HEK293 (cell line): ENCODE data around the gene SFT2D1.

ENCODE experiments used
- CTCF ChIA-PET: fragments of 350-600 bp; formaldehyde crosslinking; extraction: SDS; loops from one replicate; lab custom pipeline; 2021; ENCODE audit warnings: antibody characterized with exemption; lab: Yijun Ruan, JAX
- POLR2A ChIA-PET: fragments of 300-600 bp; formaldehyde crosslinking; extraction: SDS; loops from one replicate; lab custom pipeline; 2020; ENCODE audit warnings: antibody characterized with exemption, inconsistent platforms; lab: Yijun Ruan, JAX
- H3K27ac ChIP-seq: fragments of 200-500 bp; sonication (Bioruptor generic); 2 replicates; pipeline ENCODE4 v1.5.1; 2014; ENCODE audit warnings: low read depth, low read length, control low read depth, inconsistent platforms; ENCODE audit errors: extremely low read depth
- H3K36me3 ChIP-seq, 2 experiments: fragments of 200-500 bp in 1 of 2; sonication (Bioruptor generic) in 1 of 2; 1 replicate in 1 of 2; 2 replicates in 1 of 2; pipeline ENCODE4 v1.5.1; 2014 to 2017; ENCODE audit warnings: inconsistent platforms in 2 of 2, low read length in 2 of 2; ENCODE audit not compliant: control insufficient read depth in 2 of 2, insufficient read depth in 1 of 2
- H3K4me1 ChIP-seq: fragments of 200-500 bp; sonication (Bioruptor generic); 2 replicates; pipeline ENCODE4 v1.5.1; 2014; ENCODE audit warnings: mild to moderate bottlenecking, low read length, inconsistent platforms; ENCODE audit not compliant: control insufficient read depth, insufficient read depth
- H3K4me3 ChIP-seq: 2 replicates; pipeline ENCODE4 v1.5.1; 2011; ENCODE audit warnings: low read depth, mild to moderate bottlenecking, control low read depth, low read length, moderate library complexity
- H3K9me3 ChIP-seq: fragments of 200-500 bp; sonication (Bioruptor generic); 2 replicates; pipeline ENCODE4 v1.5.1; 2014; ENCODE audit warnings: low read depth, low read length, inconsistent platforms; ENCODE audit not compliant: control insufficient read depth, insufficient read depth
- SCRT2 ChIP-seq: fragments of 450-650 bp; formaldehyde crosslinking; IDR thresholded peaks from 2 replicates; pipeline ENCODE4 v1.5.1; 2016; ENCODE audit warnings: missing biosample characterization, missing genetic modification characterization
- SP7 ChIP-seq: fragments of 450-650 bp; formaldehyde crosslinking; IDR thresholded peaks from 2 replicates; pipeline ENCODE4 v1.5.1; 2016; ENCODE audit warnings: missing biosample characterization, missing genetic modification characterization
- ZBTB17 ChIP-seq: fragments of 450-650 bp; formaldehyde crosslinking; IDR thresholded peaks from 2 replicates; pipeline ENCODE4 v1.5.1; 2016; ENCODE audit warnings: missing biosample characterization, missing genetic modification characterization
- ZBTB7A ChIP-seq: fragments of 450-650 bp; formaldehyde crosslinking; IDR thresholded peaks from 2 replicates; pipeline ENCODE4 v1.5.1; 2016; ENCODE audit warnings: low read depth, missing biosample characterization, missing genetic modification characterization
- ZNF214 ChIP-seq: fragments of 450-650 bp; formaldehyde crosslinking; IDR thresholded peaks from 2 replicates; pipeline ENCODE4 v1.5.1; 2017; ENCODE audit warnings: missing biosample characterization, mild to moderate bottlenecking, missing genetic modification characterization, borderline replicate concordance
- ZNF239 ChIP-seq: fragments of 450-650 bp; formaldehyde crosslinking; IDR thresholded peaks from 2 replicates; pipeline ENCODE4 v1.5.1; 2016; ENCODE audit warnings: missing biosample characterization, missing genetic modification characterization
- ZNF510 ChIP-seq: fragments of 450-650 bp; formaldehyde crosslinking; IDR thresholded peaks from 2 replicates; pipeline ENCODE4 v1.5.1; 2018; ENCODE audit warnings: mild to moderate bottlenecking, missing genetic modification characterization, missing biosample characterization; ENCODE audit not compliant: insufficient replicate concordance
- ZNF792 ChIP-seq: fragments of 450-650 bp; formaldehyde crosslinking; IDR thresholded peaks from 2 replicates; pipeline ENCODE4 v1.5.1; 2016; ENCODE audit warnings: missing biosample characterization, missing genetic modification characterization
- ZNF837 ChIP-seq: fragments of 450-650 bp; formaldehyde crosslinking; IDR thresholded peaks from 2 replicates; pipeline ENCODE4 v1.5.1; 2016; ENCODE audit warnings: missing biosample characterization, missing genetic modification characterization
- TF ChIP-seq, protein P1 (sequence below): fragments of 450-650 bp; formaldehyde crosslinking; IDR thresholded peaks from 2 replicates; pipeline ENCODE4 v1.5.1; 2017; ENCODE audit warnings: missing biosample characterization, missing genetic modification characterization
- TF ChIP-seq, protein P2 (sequence below): fragments of 450-650 bp; formaldehyde crosslinking; IDR thresholded peaks from 2 replicates; pipeline ENCODE4 v1.5.1; 2016; ENCODE audit warnings: missing biosample characterization, missing genetic modification characterization
- TF ChIP-seq, protein P3 (sequence below): sonication (generic); formaldehyde crosslinking; IDR thresholded peaks from 2 replicates; pipeline ENCODE4 v1.8.1; 2022; ENCODE audit warnings: mild to moderate bottlenecking, moderate library complexity, missing genetic modification reagents
- TF ChIP-seq, protein P4 (sequence below): fragments of 450-650 bp; formaldehyde crosslinking; IDR thresholded peaks from 2 replicates; pipeline ENCODE4 v1.5.1; 2016; ENCODE audit warnings: missing biosample characterization, missing genetic modification characterization, borderline replicate concordance
- TF ChIP-seq, protein P5 (sequence below): fragments of 450-650 bp; formaldehyde crosslinking; IDR thresholded peaks from 2 replicates; pipeline ENCODE4 v1.5.1; 2016; ENCODE audit warnings: missing biosample characterization, missing genetic modification characterization

The SFT2D1 gene

DNA sequence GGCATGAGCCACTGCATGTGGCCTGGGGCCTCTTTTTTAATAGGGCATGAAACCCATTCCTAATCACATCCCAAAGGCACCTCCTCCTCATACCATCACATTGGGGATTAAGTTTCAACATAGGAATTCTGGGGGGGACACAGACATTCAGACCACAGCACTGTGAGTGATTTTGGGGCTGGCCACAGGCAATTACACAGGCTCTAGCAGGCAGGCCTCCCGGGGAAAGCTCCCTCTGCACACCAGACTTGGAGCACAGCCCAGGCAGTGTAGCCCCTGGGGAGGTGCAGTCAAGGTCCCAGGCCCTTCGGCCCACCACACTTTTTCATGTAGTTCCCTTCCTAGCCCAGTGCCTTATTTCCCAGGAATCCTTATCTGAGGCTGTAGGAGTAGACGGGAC is 5.5 kb downstream of the SFT2D1 start (continued):
- TF ChIP-seq, protein P1, sequence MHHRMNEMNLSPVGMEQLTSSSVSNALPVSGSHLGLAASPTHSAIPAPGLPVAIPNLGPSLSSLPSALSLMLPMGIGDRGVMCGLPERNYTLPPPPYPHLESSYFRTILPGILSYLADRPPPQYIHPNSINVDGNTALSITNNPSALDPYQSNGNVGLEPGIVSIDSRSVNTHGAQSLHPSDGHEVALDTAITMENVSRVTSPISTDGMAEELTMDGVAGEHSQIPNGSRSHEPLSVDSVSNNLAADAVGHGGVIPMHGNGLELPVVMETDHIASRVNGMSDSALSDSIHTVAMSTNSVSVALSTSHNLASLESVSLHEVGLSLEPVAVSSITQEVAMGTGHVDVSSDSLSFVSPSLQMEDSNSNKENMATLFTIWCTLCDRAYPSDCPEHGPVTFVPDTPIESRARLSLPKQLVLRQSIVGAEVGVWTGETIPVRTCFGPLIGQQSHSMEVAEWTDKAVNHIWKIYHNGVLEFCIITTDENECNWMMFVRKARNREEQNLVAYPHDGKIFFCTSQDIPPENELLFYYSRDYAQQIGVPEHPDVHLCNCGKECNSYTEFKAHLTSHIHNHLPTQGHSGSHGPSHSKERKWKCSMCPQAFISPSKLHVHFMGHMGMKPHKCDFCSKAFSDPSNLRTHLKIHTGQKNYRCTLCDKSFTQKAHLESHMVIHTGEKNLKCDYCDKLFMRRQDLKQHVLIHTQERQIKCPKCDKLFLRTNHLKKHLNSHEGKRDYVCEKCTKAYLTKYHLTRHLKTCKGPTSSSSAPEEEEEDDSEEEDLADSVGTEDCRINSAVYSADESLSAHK (tag by site-specific recombination): no peak
- TF ChIP-seq, protein P2, sequence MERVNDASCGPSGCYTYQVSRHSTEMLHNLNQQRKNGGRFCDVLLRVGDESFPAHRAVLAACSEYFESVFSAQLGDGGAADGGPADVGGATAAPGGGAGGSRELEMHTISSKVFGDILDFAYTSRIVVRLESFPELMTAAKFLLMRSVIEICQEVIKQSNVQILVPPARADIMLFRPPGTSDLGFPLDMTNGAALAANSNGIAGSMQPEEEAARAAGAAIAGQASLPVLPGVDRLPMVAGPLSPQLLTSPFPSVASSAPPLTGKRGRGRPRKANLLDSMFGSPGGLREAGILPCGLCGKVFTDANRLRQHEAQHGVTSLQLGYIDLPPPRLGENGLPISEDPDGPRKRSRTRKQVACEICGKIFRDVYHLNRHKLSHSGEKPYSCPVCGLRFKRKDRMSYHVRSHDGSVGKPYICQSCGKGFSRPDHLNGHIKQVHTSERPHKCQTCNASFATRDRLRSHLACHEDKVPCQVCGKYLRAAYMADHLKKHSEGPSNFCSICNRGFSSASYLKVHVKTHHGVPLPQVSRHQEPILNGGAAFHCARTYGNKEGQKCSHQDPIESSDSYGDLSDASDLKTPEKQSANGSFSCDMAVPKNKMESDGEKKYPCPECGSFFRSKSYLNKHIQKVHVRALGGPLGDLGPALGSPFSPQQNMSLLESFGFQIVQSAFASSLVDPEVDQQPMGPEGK (tag by site-specific recombination): no peak
- TF ChIP-seq ZNF510 (tag by site-specific recombination) (no peak), SP7 (no peak), ZNF239 (tag by site-specific recombination) (no peak), ZBTB17 (tag by site-specific recombination) (no peak), ZNF837 (tag by site-specific recombination) (no peak)
- TF ChIP-seq, protein P3, sequence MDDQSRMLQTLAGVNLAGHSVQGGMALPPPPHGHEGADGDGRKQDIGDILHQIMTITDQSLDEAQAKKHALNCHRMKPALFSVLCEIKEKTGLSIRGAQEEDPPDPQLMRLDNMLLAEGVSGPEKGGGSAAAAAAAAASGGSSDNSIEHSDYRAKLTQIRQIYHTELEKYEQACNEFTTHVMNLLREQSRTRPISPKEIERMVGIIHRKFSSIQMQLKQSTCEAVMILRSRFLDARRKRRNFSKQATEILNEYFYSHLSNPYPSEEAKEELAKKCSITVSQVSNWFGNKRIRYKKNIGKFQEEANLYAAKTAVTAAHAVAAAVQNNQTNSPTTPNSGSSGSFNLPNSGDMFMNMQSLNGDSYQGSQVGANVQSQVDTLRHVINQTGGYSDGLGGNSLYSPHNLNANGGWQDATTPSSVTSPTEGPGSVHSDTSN (CRISPR knock-in tag): no peak
- TF ChIP-seq, protein P4, sequence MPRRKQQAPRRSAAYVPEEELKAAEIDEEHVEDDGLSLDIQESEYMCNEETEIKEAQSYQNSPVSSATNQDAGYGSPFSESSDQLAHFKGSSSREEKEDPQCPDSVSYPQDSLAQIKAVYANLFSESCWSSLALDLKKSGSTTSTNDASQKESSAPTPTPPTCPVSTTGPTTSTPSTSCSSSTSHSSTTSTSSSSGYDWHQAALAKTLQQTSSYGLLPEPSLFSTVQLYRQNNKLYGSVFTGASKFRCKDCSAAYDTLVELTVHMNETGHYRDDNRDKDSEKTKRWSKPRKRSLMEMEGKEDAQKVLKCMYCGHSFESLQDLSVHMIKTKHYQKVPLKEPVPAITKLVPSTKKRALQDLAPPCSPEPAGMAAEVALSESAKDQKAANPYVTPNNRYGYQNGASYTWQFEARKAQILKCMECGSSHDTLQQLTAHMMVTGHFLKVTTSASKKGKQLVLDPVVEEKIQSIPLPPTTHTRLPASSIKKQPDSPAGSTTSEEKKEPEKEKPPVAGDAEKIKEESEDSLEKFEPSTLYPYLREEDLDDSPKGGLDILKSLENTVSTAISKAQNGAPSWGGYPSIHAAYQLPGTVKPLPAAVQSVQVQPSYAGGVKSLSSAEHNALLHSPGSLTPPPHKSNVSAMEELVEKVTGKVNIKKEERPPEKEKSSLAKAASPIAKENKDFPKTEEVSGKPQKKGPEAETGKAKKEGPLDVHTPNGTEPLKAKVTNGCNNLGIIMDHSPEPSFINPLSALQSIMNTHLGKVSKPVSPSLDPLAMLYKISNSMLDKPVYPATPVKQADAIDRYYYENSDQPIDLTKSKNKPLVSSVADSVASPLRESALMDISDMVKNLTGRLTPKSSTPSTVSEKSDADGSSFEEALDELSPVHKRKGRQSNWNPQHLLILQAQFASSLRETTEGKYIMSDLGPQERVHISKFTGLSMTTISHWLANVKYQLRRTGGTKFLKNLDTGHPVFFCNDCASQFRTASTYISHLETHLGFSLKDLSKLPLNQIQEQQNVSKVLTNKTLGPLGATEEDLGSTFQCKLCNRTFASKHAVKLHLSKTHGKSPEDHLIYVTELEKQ (tag by site-specific recombination): no peak
- TF ChIP-seq, protein P5, sequence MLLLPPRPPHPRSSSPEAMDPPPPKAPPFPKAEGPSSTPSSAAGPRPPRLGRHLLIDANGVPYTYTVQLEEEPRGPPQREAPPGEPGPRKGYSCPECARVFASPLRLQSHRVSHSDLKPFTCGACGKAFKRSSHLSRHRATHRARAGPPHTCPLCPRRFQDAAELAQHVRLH (tag by site-specific recombination): no peak

DNA sequence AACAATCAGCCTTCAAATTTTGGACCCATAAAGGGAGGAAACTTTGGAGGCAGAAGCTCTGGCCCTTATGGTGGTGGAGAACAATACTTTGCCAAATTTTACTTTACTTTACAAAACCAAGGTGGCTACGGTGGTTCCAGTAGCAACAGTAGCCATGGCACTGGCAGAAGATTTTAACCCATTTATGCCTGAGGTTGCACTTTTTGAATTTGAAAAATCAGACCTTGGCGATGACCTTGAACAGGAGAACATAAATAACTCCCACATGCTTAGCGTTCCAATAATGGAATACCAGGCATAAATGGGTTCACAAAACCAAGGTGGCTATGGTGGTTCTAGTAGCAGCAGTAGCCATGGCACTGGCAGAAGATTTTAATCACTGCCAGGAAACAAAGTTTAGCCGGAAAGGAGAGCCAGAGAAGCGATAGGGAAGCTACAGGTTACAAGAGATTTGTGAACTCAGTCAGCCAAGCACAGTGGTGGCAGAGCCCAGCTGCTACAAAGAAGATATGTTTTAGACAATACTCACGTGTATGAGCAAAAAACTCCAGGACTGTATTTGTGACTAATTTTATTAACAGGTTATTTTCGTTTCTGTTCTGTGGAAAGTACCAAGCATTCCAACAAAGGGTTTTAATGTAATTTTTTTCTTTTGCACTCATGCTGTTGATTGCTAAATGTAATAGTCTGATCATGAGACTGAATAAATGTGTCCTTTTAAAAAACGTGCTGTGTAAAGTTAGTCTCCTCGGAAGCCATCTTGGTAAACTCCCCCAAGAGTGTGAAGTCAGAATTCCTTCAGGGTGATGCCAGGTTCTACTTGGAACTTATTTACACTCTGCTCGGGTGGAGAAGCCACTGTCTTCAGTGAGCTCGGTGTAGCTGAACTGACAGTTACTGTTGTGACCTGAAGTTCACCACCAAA is 6.7 kb downstream of the SFT2D1 start:
- ChIA-PET CTCF (interaction anchor here (1.3 kb wide), 1 partner anchor 22 kb away, joined by 3 read pairs; no protein-coding TSS in a partner anchor), POLR2A (no interaction called here)
- Histone ChIP-seq H3K4me1 (peaks cover 7% of the 10 kb centered on the region; the same call in 1 of the 2 replicates), H3K9me3 (no peaks in the 10 kb centered on the region), H3K4me3 (no peak overlapping the region), H3K27ac (no peak overlapping the region), H3K36me3 (peaks cover 5 to 65% of the 10 kb centered on the region in 2 experiments; a peak in 2 of 3 replicates)
- TF ChIP-seq ZNF214 (tag by site-specific recombination): no peak
- 0 out of 2 replicates have a peak, but pooled peaks have one; percentile 22 for TF ChIP-seq SCRT2
- no peak for TF ChIP-seq ZNF792
- TF ChIP-seq ZBTB7A (tag by site-specific recombination): no peak
